ENCODE measurements around the gene CCNA2.

CCNA2 gene

GRCh38 chr4:121771869-121772268 lies 51.8 kb downstream of the CCNA2 start:
- no peak for DNase-seq

GRCh38 chr4:121769341-121769740 lies 54.3 kb downstream of the CCNA2 start:
- no peak for DNase-seq

DNA sequence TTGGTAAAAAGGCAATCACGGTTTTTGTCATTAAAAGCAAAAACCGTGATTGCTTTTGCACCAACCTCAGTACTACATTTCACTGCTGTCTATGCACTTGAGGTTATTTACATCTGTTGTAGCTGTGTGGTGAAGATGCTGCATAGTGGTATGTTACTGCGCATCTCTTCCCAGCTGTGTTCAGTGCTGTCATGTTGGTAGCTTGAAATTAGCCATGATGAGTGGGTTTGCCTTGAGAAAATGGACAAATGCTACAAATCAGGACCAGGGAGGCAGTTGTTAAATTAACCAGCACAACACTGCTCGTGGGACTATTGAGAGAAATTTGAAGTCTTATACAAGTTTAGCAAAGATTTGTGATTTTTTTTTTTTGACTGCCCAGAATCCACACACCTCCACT lies 56.5 kb downstream of the CCNA2 start:
- DNase-seq: no peak

Data from NCI-H524 treated with DMSO at 0.1 percent for 48 hours (cell line).